GM19463 (cell line): ENCODE results near the gene AOPEP.
"Not testable (repeated sequence)": the region's sequence is repeated elsewhere in the genome, so short reads cannot be mapped to it uniquely, and the experiment has no call there.

Experiments
- ATAC-seq: cut with Tn5 transposase; IDR thresholded peaks from one replicate; pipeline ENCODE4 v1.9.1; 2021; ENCODE audit warnings: mild to moderate bottlenecking, moderate library complexity; ENCODE audit not compliant: unreplicated experiment

The AOPEP gene

DNA sequence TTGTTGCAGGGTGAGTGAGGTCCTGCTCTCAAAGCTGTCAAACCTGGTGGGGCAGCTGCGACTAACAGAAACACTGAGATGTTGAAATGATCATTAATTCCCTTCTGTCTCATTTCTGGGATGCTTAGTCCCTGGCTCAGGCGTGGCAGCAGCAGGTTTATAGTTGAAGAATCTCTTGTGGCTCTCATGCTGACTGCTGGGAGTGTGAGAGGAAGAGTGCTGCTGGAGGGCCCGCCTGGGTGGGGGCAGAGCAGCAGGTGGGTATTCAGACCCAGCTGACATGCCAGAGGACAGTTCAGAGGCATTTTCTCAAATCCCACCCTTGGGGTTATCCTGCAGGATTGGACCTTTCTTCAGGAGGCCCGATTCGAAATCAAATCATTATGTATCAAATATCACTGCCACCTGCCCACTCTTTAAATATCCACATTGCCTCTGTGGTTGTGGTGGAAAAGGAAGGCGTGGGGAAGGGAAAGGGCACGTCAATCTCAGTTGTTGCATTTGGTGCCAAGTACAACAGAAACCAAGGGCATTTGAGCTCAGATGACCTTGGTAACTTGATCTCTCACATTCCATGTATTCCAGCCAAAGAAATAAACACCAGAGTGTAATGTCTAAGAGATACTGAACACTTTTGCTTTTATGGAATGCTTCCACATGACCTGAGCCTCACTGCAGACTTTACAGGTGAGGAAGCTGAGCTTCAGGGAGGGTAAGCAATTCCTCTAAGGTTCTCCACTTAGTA lies 224.3 kb downstream of the AOPEP start:
- ATAC-seq, result no peak

DNA sequence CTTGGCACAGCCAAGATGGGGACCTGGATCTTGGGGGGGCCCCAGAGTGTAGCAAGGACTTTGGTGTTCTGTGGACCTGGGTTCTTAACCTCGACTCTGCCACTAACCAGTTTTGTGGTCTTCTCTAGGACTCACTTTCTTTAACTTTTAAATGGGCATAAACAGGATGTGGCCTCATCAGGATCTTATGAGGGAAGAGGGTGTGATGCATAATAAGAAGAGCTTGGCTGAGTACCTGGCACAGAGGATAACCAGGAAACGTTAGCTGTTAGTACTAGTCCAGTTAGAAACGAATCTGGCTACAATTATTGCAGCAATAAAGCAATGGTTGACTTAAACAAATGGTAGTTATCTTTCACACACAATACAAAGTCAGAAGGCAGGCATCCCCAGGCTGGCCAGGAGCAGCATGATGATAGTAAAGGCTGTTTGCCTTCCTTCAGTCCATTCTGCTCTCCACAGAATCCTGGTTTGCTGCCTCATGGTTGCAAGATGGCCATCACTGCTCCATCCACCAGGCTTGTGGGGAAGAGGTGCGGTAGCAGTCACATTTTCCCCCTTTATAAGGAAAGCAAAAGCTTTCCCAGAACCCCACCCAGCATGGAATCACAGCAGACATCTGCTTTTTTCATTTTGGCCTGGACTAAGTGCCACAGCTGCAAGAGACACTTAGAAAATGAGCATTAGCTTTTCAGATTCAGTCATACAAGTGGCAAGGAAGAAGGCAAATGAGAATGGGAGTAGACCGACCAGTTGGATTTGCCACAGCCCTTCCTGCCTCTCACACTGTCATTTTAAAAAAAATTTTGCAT lies 225.0 kb downstream of the AOPEP start:
- ATAC-seq, result no peak

DNA sequence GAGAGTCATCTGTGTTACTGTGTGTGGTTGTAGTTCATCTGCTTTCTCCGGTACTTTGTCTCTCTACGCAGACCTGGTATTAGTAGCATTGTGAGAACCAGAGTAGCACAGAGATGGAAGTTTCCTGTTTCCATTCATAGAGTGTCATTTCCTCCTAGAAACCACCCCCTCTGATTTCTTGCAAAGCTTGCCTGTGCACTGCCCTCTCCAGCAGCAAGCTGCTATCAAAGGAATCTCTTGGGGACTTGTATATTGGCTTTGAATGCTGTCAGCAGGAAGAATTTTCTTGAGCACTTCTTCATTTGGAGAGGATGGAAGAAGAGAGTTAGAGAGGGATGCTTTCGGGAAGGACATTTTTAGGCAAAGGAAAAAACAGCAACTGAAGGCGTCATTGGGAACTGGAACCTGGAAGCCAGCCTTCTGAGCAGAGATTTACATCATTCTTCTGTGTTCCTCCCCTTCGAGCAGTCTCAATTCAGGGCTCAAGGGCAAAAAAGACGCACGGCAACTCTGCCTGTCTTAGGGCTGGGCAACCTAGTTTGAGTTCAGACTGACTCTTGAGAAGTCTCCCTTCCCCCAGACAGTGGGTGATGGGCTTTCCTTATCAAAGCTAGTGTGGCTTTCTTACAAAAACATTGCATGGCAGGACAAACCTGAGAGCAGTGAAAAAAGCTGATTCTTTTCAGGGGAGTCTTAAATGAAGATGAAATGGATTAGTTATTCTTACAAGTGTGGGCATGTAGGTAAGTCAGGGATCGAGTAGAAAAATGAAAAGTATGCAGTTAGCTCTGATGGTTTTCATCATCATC lies 226.3 kb downstream of the AOPEP start:
- peak; percentile 71 for ATAC-seq

DNA sequence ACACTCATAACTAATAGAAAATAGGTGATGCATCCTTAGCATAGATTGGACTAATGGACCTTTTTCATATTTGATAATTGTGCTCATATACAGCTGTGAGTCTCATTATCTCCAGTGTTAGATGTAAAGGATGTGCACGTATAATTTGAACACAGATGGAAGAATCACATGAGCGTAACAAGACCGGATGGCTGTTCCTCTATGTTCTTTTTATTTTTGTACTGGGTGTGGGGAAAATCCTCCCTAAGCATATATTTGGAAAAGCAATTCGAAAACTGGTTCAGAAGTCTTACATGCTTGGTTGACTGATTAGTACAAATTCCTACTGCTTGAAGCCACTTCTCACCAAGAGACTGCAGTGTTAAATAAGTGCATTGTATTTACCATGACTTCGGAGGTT lies 230.2 kb downstream of the AOPEP start:
- ATAC-seq, result no peak

DNA sequence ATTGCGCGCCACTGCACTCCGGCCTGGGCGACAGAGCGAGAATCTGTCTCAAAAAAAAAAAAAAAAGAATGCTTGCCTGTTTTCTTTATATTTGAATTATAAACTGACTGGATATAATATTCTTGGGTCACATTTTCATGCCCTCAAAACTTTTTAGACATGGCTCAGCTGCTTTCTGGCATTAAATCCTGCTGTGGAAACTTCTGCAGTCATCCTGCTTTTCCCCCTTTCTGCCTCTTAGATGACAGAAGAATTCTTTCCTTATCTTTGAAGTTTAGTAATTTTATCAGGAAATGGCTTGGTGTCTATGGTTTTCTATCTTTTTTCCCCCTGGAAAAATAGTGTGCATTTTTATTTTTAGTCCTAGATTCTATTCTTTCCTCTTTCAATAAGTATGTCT lies 234.5 kb downstream of the AOPEP start:
- no peak for ATAC-seq

DNA sequence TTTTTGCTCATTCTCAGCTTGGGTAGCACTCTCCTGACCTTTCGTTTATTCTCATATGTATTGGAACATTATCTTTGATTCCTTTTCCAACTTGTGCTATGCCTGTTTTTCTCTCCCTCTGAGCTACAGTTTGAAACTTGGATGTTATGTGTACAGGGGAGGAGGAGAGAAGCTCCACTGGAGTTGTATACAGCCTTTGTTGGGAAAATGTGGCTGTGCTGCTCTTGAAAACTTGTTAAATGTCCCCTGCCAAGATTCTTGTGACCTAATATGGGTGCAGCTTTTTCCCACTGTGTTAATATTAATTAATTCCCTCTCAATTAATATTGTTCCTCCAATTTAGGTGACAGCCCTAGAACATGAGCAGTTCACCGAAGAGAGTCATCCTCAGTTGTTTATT lies 235.4 kb downstream of the AOPEP start:
- no peak for ATAC-seq

DNA sequence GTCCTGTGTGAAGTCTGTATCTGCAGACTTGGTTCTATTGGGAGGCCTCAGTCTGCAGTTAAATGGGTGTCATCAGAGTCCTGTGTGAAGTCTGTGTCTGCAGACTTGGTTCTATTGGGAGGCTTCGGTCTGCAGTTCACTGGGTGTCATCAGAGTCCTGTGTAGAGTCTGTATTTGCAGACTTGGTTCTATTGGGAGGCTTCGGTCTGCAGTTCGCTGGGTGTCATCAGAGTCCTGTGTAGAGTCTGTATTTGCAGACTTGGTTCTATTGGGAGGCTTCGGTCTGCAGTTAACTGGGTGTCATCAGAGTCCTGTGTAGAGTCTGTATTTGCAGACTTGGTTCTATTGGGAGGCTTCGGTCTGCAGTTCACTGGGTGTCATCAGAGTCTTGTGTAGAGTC lies 239.1 kb downstream of the AOPEP start:
- not testable (repeated sequence) for ATAC-seq

DNA sequence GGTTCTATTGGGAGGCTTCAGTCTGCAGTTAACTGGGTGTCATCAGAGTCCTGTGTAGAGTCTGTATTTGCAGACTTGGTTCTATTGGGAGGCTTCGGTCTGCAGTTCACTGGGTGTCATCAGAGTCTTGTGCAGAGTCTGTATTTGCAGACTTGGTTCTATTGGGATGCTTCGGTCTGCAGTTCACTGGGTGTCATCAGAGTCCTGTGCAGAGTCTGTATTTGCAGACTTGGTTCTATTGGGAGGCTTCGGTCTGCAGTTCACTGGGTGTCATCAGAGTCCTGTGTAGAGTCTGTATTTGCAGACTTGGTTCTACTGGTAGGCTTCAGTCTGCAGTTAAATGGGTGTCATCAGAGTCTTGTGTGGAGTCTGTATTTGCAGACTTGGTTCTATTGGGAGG lies 239.5 kb downstream of the AOPEP start:
- ATAC-seq, result not testable (repeated sequence)

DNA sequence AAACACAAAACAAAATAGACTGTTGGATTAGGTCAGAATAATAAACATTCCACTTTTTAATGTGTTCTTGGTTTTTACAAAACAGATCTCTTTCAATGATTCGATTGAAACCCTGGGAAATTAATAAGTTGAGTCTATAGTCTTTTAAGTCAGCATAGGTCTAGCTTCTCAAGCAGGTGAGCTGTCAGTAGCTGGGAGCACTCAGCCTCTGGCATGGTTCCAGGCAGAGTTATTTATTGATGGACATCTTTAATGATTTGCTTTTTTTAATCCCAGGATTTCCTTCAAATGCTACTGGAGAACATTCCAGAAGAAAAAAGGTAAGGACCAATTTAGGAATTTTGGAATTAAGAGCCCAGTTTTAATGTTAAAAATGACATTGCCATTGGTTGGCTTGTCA lies 241.0 kb downstream of the AOPEP start:
- ATAC-seq, result no peak

DNA sequence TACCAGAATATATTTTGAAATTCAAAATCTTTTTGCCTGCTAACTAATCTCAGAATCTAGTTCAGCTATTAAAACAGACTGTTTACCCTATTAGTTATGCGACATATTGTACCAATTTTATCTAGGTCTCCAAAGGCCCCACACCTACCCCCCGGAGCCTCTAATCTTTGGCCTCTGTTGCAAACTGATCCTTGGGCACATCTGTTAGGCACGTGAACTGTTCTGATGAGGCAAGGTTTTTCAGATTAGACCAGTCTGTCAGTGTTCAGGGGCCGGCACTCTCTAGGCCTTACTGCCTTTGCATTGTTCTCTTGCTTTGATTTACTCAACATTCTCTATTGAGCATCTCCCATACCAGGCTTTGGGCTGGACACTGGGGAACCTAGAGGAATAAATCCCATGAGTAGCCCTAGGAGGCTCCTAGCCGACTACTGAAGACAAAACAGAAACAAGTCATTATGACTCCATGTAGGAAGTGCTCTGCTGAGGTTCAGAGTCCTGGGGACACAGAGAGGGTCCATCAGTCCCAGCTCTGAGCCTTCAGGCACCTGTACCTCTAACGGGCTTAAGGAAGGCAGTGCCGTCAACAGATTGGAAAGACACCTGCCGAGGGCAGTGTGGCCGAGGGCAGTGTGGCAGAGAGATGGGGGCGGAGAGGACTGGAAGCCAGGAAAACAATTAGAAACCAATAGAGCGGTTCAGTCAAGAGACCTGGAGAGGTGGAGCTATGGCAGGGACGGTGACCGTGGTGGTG lies 245.1 kb downstream of the AOPEP start:
- ATAC-seq, result no peak

DNA sequence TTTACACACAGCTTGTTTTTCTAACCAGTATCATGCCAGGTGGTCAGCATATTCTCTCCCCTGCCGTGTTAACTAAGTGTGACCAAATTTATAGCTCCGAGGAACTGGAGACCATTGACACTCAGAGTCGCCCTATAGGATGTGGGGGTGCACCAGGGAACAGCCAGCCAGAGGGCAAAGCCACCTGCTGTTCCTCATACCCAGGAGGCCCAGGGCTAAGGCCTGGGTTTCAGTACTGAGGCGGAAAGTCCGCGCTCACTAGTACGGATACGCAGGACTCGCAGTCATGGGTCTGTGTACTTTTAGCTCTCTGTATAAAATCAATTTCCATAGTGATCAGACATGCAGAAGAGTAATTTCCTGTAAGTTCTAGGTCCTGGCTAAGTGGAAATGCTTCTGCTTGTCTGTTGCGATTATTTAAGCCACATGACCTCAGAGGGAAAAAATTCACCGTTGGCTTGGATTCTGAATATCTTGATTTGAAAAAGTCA lies 247.0 kb downstream of the AOPEP start:
- ATAC-seq, result no peak

DNA sequence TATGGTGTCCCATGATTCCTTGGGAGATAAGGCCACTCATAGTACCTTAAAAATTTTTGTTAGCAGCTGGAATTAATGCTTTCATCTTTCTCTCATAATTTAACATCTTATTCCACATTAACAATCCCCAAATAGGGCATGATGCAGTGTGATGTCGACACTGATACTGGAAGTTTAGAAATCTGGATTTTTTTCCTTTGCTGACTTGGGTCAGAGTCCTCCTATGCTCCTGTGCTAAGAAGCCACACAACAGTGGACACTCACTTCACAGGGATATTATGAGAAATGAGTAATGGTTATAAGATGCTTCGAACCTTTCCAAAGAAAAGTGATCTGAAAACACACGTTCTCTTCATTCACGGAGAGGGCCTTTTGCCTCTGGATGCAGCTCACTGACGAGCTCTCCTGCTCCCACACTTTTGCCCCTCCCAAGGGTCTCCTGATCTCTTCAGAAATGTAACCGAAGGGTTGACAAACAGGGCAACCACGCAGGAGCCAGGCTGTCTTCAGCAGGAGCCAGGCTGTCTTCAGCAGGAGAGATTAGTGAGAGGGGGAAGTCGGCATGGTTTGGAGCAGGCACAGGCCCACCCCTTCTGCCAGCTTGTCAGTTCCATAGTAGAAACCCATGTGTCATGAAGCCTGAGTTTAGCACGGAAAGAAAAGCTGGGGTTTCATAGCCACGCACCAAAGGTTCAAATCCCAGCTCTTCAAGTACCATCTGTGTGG lies 247.8 kb downstream of the AOPEP start:
- no peak for ATAC-seq

DNA sequence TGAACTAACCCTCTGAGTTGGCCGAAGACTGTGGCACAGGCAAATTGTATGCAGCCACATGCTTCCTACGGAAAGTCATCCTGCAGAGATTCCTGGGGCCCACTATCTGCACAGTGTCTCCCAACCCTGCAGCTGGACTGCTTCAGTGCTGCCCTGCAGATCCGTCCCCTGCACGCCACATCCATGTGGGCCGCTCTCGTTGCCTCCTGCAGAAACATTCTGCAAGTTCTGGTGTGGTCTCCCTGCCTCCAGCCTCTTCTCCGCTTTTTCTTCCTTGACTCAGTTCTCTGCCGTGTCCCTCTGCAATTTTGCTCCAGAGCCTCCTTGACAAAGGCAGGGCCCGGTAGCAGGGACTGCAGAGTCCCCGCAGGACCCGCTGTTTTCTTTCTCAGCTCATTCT lies 249.0 kb downstream of the AOPEP start:
- no peak for ATAC-seq

DNA sequence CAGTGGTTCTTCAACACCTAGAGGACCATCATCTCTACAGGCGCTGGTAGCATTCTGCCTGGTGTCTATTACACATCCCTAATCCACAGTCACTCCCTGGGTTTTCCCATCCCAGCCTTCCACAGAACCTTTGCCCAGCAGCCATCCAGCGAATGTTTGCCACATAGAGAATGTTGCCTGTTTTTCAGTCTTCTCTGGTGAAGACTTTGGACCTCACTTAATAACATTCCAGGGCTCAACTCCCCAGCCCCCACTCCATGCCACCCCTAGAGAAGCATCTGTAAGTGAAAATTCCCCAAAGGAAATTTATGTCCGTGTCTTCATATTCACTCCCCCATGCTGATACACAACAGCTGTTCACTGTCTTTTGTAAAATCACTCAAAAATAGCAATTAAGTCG lies 249.6 kb downstream of the AOPEP start:
- ATAC-seq, result no peak

DNA sequence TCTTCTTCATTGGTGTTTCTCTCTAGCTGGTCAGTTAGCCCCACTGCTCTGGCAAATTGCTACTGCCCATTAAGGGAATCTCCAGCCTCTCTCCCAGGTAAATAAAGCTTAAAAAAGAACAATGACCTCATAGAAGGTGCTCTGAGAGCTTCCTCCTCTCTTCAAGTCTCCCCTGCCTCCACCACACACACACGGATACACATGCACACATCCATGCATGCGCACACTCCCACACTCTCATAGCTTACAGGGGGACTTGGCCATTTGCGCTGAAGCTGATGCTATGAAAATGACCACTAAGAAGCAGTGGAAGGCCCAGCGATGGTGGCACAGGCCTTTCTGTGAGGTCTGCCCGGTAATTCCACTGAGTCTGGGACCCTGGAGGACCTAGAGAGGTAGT lies 250.9 kb downstream of the AOPEP start:
- no peak for ATAC-seq

DNA sequence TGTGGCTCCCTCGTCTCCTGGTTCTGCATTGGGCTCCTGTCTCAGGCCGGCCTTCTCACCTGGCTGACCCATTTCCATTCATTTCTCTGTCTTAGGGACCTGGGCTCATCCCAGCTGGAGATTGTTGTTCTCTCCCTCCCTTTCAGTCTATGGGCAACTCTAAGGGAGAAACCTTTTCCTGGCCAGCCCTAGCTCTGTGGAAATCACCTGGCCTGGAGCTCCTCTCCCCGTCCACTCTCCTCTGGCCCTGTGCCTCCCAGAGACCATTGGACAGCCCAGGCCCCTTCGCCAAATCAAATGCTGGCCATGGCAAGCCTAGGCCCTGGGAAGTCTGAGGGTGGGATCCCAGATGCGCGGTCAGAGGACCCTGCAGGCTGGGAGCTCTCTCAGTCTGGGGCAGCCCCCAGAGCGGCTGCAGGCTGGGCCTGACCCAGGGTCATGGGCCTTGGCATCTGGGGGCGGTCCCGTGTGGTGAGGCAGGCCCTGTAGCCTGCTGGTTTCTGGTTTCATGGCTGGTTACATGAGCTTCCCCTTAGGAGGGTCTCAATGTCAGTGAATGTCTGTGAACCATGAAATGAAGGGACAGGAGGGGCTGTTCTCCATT lies 253.5 kb downstream of the AOPEP start:
- ATAC-seq, result no peak

DNA sequence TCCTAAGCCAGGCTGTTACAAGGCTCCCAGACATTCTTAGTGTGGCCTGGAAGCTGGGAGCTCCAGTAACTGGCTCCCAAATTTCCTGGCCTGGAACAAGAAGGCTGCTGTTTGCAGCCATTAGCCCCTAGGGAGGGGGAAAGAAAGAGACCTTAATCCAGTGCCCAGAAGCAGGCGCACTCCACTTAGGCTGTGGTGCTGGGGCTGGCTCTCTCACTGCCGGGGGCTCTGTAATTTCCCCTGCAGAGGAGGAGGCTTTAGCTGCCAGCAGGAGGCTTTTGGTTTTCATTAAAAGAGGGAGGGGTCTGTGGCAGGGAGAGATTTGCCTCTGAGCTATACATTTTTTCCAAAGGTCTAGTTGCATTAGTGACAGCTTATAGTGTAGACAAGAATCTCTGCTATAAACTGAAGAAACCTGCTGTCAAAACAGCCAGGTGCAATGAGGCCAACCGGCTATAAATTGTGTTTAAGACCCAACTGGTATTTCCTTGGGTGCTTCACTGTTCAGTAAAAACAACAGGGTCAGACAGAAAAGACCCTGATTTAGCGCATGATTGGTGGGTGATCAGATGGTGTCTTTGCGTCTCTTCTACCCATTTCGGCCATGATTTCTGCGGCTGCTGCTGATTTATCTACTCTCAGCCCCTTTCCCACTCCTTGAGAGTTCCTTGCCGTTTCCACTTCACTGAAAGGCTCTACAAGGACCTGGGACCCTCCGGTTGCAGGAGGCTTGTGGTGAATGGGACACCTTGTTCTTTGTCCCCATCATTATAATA lies 254.6 kb downstream of the AOPEP start:
- no peak for ATAC-seq

DNA sequence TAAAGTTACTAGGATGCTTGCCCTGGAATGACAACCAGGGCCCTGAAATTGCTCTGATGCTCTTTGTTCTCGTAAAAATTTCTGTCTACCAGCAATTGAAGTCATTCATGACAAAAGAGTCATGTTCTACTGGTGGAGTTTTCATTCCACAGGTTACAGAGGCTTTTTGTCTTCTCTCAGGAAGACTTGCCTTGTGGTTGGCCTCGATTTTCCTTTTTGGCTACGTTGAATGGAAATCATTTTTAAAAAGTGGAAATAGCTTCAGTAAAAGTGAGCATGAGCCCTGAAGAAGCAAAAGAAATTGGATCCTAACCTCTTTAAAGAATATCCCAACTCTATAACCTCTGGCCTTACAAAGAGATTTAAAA lies 255.2 kb downstream of the AOPEP start:
- no peak for ATAC-seq

DNA sequence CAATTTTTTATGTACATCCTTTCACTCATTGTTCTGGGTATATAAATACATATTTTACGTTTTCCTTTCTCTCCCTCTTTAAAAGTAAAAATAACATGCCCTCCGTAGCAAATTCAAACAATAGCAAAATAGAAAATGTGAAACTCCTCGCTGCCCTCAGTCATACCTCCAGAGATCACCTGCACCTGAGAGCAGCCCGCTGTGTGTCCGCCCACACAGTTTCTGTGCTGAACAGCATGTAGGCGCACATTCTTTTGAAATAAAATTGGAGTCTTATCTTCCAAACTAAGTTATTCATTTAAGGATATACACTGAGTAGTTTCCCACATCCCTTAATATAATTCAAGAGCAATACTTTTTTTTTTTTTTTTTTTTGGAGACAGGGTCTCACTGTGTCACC lies 255.7 kb downstream of the AOPEP start:
- no peak for ATAC-seq
